Gastroesophageal sphincter (tissue), 4 donors: ENCODE results near the gene DPYD. TPM values are rescaled to one million over a fixed set of nuclear protein-coding genes. Genes with fewer than 3 reads are reported as not detected.

Experiments used
- ATAC-seq: fragments of 150-250 bp; one replicate; pipeline ENCODE4 v1.9.1; 2016; ENCODE audit warnings: mild to moderate bottlenecking, moderate library complexity
- H3K27ac ChIP-seq, 4 donors: fragments of 200-600 bp; sonication (generic) in 3 of 4; 1 replicate in 3 of 4; 2 replicates in 1 of 4; pipeline ENCODE4 v1.5.1; 2016 to 2019
- H3K27me3 ChIP-seq: fragments of 200-600 bp; sonication (generic); one replicate; pipeline ENCODE4 v1.5.1; 2019
- H3K36me3 ChIP-seq, 2 donors: fragments of 200-600 bp; sonication (generic); one replicate each; pipeline ENCODE4 v1.5.1; 2019; ENCODE audit warnings: control low read depth in 1 of 2
- H3K4me1 ChIP-seq, 3 donors: fragments of 200-600 bp; sonication (generic); 1 replicate in 2 of 3; 2 replicates in 1 of 3; pipeline ENCODE4 v1.5.1; 2016 to 2019; ENCODE audit warnings: control low read depth in 2 of 3
- H3K4me3 ChIP-seq, 2 donors: fragments of 200-600 bp; sonication (generic); one replicate each; pipeline ENCODE4 v1.5.1; 2019; ENCODE audit warnings: mild to moderate bottlenecking in 1 of 2, moderate library complexity in 1 of 2
- H3K9me3 ChIP-seq, 3 donors: fragments of 200-600 bp; sonication (generic); one replicate each; pipeline ENCODE4 v1.5.1; 2017 to 2019; ENCODE audit warnings: control low read depth in 2 of 3
- EP300 ChIP-seq: sonication (generic); formaldehyde crosslinking; IDR thresholded peaks from one replicate; pipeline ENCODE4 v1.6.1; 2017; ENCODE audit warnings: antibody characterized with exemption, mild to moderate bottlenecking
- POLR2A ChIP-seq, 2 donors: fragments of 450-650 bp; IDR thresholded peaks; one replicate each; pipeline ENCODE4 v1.6.1; 2017; ENCODE audit warnings: antibody characterized with exemption in 2 of 2, mild to moderate bottlenecking in 2 of 2, moderate library complexity in 1 of 2
- POLR2AphosphoS5 ChIP-seq: sonication (generic); formaldehyde crosslinking; IDR thresholded peaks from one replicate; pipeline ENCODE4 v1.6.1; 2017; ENCODE audit warnings: antibody characterized with exemption
- WGBS, 2 donors: methylation state at CpG; one replicate each; pipeline ENCODE4 v1.1.5; 2018; ENCODE audit warnings: low coverage in 1 of 2; 5-methylcytosine and 5-hydroxymethylcytosine counted together
- total RNA-seq, 4 donors: library from RNA; depleted of rRNA; stranded (reverse); fragments of >200 nt; gene quantifications; one replicate each; pipeline ENCODE4 v1.1.0, GENCODE V29; 2016
- TF ChIP-seq, protein P1 (sequence below), 4 experiments: fragments of 200-600 bp in 2 of 4; fragments of 450-650 bp in 2 of 4; sonication (generic) in 1 of 4; IDR thresholded peaks; one replicate each; pipeline ENCODE4 v1.5.1; 2017 to 2019; ENCODE audit warnings: antibody characterized with exemption in 4 of 4, mild to moderate bottlenecking in 2 of 4, moderate library complexity in 2 of 4

DPYD gene
- total RNA-seq, 4 donors from 2014 or later, result 31.2 to 53.0 (median 43.2) TPM

DNA sequence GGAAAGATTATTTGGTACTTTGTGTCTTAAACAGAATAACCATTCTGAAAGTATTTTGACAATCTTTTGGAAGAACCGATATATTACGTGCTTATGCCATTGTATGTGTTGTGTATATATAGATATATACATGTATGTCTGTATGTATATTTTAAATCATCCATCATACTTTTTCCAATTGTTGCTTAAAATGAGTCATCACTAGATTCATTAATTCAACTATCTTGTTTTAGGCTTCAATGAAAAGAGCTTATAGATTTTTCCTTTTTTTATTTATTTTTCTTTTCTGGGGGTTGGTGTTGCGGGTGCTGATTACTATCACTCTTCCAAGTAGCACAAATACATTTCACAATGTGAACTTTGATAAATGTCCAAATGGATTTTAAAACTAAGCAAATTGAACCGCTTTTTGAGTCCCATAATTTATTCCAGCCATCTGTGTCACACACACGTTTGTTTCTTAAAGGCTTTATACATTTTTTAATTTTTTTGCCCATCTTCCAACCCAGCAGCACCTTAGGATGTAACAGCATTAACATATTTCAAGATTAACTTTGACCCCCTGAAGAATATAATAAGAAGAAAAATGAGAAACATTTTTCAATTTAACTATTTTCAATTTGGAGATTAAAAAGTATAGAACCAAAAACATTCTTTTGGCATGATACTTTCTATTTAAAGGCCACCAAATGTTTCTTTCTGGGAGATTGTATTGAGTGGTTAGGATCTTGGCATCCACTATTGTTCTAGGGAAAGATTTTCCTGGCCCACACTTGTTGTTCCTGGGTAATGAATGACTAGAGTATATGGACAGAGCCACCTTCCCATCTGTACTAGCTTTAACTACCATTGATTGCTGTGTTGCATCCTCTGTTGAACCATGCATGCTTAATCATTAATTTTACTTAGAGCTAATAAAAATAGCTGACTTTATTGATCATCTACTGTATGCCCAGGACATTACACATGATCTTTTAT is 9.3 kb upstream of the DPYD start:
- no peaks in the 10 kb centered on the region for H3K27me3 ChIP-seq
- no peaks in the 10 kb centered on the region for H3K4me1 ChIP-seq
- 62 to 89% methylated on average over 4 to 5 of the region's 5 CpGs for WGBS, 2 donors
- H3K9me3 ChIP-seq, result no peaks in the 10 kb centered on the region
- no peak overlapping the region for H3K27ac ChIP-seq
- no peak overlapping the region for H3K4me3 ChIP-seq
- no peaks in the 10 kb centered on the region for H3K36me3 ChIP-seq
- TF ChIP-seq, protein P1, sequence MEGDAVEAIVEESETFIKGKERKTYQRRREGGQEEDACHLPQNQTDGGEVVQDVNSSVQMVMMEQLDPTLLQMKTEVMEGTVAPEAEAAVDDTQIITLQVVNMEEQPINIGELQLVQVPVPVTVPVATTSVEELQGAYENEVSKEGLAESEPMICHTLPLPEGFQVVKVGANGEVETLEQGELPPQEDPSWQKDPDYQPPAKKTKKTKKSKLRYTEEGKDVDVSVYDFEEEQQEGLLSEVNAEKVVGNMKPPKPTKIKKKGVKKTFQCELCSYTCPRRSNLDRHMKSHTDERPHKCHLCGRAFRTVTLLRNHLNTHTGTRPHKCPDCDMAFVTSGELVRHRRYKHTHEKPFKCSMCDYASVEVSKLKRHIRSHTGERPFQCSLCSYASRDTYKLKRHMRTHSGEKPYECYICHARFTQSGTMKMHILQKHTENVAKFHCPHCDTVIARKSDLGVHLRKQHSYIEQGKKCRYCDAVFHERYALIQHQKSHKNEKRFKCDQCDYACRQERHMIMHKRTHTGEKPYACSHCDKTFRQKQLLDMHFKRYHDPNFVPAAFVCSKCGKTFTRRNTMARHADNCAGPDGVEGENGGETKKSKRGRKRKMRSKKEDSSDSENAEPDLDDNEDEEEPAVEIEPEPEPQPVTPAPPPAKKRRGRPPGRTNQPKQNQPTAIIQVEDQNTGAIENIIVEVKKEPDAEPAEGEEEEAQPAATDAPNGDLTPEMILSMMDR (IDR thresholded peaks at IDR 0.05), result no peak
- no peak for ATAC-seq

DNA sequence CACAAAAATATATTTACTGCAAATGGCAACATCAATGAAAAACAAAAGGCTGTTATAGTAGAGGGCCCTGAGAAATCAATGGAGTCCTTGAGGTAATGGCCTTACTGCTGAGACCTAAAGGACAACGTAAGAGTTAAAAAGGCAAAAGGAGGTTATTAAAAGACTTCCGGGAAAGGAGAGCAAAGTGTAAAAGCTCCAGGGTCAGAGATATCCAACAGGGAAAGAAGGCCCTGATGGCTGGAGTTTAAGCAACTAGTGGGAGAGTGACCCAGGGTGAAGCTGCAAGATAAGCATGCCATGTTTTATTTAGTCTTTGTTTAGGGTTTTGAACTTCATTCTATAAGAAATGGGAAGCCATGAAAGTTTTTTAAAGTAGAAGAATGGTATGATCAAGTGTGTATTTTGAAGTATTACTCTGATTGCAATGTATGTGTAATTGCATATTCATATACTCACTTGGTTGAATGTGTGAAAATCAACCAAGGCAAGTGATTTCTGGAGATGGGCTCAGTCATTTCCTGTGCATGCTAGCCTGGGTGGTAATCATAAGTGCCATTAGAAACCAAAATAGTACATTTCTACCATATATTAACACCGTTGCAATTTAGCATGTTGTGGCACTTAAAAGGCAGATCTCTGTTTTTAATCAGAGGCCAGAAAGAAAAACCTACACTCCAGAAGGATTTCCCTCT is 5.3 kb upstream of the DPYD start:
- no peaks in the 10 kb centered on the region for H3K27me3 ChIP-seq
- no peaks in the 10 kb centered on the region for H3K36me3 ChIP-seq
- WGBS, 2 donors, result 41 to 75% methylated on average over 3 of the region's 3 CpGs
- H3K4me1 ChIP-seq, result peaks cover 0 to 7% (median 0%) of the 10 kb centered on the region in 3 donors
- H3K4me3 ChIP-seq, result no peak overlapping the region
- H3K27ac ChIP-seq, result no peak overlapping the region
- ATAC-seq, result no peak
- no peaks in the 10 kb centered on the region for H3K9me3 ChIP-seq
- TF ChIP-seq, protein P1 (IDR thresholded peaks at IDR 0.05), result no peak
- TF ChIP-seq POLR2AphosphoS5 (no peak), POLR2A (IDR thresholded peaks at IDR 0.05) (no peak), EP300 (no peak)

DNA sequence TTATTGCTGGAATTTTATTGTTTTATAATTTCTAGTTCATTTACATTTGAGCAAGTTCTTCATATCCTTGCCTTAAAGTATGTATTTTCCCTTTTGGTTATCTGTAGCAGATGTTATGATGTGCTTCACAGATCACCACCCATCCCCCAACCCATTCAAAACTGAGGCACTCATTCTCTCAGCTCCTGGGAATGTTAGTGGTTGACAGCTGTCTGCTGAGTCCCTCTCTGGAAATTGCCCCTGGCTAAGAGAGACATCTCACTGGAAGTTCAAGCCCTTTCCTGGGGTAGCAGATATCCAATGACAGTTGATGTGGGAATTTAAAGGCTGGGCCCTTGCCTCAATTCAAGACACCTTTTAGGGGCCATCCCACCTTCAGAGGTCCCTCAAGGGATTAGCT is 4.3 kb upstream of the DPYD start:
- no peak for TF ChIP-seq POLR2A (IDR thresholded peaks at IDR 0.05)
- TF ChIP-seq POLR2AphosphoS5, result no peak
- no peak for TF ChIP-seq EP300
- TF ChIP-seq, protein P1 (IDR thresholded peaks at IDR 0.05), result no peak
- no peaks in the 10 kb centered on the region for H3K36me3 ChIP-seq
- ATAC-seq, result no peak
- H3K4me1 ChIP-seq, result peaks cover 0 to 8% (median 0%) of the 10 kb centered on the region in 3 donors
- no peak overlapping the region for H3K27ac ChIP-seq
- no peak overlapping the region for H3K4me3 ChIP-seq
- no peaks in the 10 kb centered on the region for H3K9me3 ChIP-seq
- no peaks in the 10 kb centered on the region for H3K27me3 ChIP-seq

DNA sequence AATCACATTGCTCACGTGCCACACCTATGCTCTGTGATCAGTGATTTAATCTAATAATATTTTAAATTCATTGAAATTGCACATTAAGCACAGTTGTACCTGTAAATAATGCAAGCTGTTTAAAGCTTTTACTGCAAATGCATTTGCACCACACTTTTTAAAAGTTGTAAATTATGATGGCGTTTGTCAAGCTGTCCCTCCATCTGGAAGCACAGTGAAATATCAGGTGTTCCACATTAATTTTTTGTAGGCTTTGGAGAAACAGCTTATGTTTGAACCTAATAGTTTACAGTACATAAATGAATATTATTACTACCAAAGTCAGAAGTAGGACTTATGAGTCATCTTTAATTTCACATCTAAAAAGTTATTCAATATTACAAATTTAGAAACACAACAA is 3.0 kb upstream of the DPYD start:
- WGBS, 2 donors, result 82 to 85% methylated on average over 2 of the region's 2 CpGs
- Histone ChIP-seq H3K9me3 (no peaks in the 10 kb centered on the region), H3K27ac (no peak overlapping the region), H3K4me1 (peaks cover 0 to 21% (median 2%) of the 10 kb centered on the region in 3 donors), H3K36me3 (no peaks in the 10 kb centered on the region), H3K4me3 (no peak overlapping the region), H3K27me3 (no peaks in the 10 kb centered on the region)
- ATAC-seq, result no peak
- no peak for TF ChIP-seq POLR2AphosphoS5

DNA sequence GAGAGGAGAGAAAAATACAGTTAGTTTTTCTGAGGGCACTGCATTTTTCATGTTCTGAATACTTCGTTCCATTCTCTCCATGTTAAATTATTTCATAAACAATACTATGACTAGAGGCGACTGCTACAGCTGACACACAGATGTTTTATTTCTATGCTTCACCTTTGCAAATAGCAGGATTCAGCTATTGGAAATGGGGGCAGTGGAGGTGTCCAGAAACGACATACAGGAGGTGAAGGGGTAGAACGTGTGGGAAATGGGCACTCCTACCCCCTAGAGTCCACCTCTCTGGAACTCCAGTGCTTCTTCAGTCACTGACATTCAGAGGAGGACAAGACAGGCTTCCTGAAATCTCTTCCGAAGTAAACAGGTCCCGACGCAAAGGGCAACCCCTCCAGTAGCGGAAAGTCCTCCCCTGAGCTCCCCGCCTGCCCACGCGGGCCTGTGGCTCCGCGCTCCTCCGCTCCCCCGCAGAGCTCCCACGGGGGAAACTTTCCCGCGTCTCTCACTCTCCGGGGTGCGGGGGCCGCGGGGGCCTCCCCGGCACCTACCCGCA is 480 bp downstream of the DPYD start:
- Histone ChIP-seq H3K4me3 (peak overlapping the region; percentile 63 to 82), H3K27ac (peak overlapping the region; percentile 48 to 95 (median 91)), H3K27me3 (no peaks in the 10 kb centered on the region), H3K9me3 (no peaks in the 10 kb centered on the region), H3K36me3 (no peaks in the 10 kb centered on the region), H3K4me1 (peaks cover 0 to 38% (median 2%) of the 10 kb centered on the region in 3 donors)
- WGBS, 2 donors, result 0 to 3% methylated on average over 3 to 4 of the region's 24 CpGs
- peak; percentile 50 for ATAC-seq
- TF ChIP-seq POLR2A (IDR thresholded peaks at IDR 0.05), result no peak
- TF ChIP-seq, protein P1 (IDR thresholded peaks at IDR 0.05), result no peak
- TF ChIP-seq EP300, result no peak
- TF ChIP-seq POLR2AphosphoS5, result no peak
